ENCODE data around the gene PCSK5. TPM values are rescaled to one million over a fixed set of nuclear protein-coding genes. Genes with fewer than 3 reads are reported as not detected.

The PCSK5 gene
- polyA plus RNA-seq, 1 donor from 2014 or later = 1.7 TPM

DNA sequence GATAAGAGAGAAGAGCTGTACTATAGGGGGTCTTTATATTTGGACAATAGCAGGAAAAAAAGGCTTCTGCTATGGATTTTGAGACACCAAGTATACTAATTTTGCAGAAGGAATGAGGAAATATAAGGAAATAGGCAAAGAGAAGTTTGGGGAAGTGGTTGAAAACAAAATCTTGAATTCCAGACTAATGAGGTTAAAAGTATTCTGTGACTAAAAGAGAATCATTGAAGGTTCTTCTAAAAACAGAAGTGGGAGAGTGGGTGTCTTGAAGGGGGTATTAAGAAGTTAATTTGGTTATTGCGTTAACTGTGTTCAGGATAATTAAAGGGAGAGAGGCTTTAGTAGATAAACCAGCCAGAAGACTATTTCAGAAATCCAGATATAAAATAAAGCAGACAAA is 355.0 kb downstream of the PCSK5 start:
- Histone ChIP-seq H3K79me2 (replicated peaks; ENCODE audit: insufficient read depth, low read length) (no peaks in the 10 kb centered on the region), H3K4me2 (ENCODE audit: low read length) (no peak overlapping the region), H3K9me3 (ENCODE audit: low read length) (no peaks in the 10 kb centered on the region), H3K27ac (ENCODE audit: low read length) (no peak overlapping the region), H3K4me3 (ENCODE audit: low read length) (no peak overlapping the region), H3K36me3 (ENCODE audit: insufficient read depth, low read length) (no peaks in the 10 kb centered on the region), H3K9me2 (ENCODE audit: insufficient read depth, low read length) (no peaks in the 10 kb centered on the region), H3K9ac (ENCODE audit: low read length) (no peak overlapping the region), H4K20me1 (ENCODE audit: insufficient read depth) (no peaks in the 10 kb centered on the region), H3F3A (ENCODE audit: insufficient read depth, low read length, poor library complexity, severe bottlenecking) (no peaks in the 10 kb centered on the region), H2AFZ (ENCODE audit: low read depth, low read length) (no peak overlapping the region), H3K27me3 (ENCODE audit: insufficient read depth, low read depth, low read length) (no peaks in the 10 kb centered on the region)
- no peak for TF ChIP-seq EZH2 (IDR thresholded peaks at IDR 0.05; ENCODE audit: borderline replicate concordance, insufficient read depth, low read length, poor library complexity, severe bottlenecking)
- no peak for TF ChIP-seq POLR2AphosphoS5 (IDR thresholded peaks at IDR 0.05)
- no peak for TF ChIP-seq MXI1 (conservative IDR thresholded peaks at IDR 0.05; ENCODE audit: poor library complexity, severe bottlenecking)
- TF ChIP-seq SMC3 (conservative IDR thresholded peaks at IDR 0.05; ENCODE audit: poor library complexity) = no peak
- TF ChIP-seq, protein P1, sequence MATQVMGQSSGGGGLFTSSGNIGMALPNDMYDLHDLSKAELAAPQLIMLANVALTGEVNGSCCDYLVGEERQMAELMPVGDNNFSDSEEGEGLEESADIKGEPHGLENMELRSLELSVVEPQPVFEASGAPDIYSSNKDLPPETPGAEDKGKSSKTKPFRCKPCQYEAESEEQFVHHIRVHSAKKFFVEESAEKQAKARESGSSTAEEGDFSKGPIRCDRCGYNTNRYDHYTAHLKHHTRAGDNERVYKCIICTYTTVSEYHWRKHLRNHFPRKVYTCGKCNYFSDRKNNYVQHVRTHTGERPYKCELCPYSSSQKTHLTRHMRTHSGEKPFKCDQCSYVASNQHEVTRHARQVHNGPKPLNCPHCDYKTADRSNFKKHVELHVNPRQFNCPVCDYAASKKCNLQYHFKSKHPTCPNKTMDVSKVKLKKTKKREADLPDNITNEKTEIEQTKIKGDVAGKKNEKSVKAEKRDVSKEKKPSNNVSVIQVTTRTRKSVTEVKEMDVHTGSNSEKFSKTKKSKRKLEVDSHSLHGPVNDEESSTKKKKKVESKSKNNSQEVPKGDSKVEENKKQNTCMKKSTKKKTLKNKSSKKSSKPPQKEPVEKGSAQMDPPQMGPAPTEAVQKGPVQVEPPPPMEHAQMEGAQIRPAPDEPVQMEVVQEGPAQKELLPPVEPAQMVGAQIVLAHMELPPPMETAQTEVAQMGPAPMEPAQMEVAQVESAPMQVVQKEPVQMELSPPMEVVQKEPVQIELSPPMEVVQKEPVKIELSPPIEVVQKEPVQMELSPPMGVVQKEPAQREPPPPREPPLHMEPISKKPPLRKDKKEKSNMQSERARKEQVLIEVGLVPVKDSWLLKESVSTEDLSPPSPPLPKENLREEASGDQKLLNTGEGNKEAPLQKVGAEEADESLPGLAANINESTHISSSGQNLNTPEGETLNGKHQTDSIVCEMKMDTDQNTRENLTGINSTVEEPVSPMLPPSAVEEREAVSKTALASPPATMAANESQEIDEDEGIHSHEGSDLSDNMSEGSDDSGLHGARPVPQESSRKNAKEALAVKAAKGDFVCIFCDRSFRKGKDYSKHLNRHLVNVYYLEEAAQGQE (IDR thresholded peaks at IDR 0.05; ENCODE audit: borderline replicate concordance) = no peak
- no peak for TF ChIP-seq TAF1 (IDR thresholded peaks at IDR 0.05; ENCODE audit: low read depth)
- no peak for TF ChIP-seq EP300 (conservative IDR thresholded peaks at IDR 0.05; ENCODE audit: poor library complexity, severe bottlenecking)
- no peak for TF ChIP-seq RAD21 (conservative IDR thresholded peaks at IDR 0.05)
- TF ChIP-seq, protein P2, sequence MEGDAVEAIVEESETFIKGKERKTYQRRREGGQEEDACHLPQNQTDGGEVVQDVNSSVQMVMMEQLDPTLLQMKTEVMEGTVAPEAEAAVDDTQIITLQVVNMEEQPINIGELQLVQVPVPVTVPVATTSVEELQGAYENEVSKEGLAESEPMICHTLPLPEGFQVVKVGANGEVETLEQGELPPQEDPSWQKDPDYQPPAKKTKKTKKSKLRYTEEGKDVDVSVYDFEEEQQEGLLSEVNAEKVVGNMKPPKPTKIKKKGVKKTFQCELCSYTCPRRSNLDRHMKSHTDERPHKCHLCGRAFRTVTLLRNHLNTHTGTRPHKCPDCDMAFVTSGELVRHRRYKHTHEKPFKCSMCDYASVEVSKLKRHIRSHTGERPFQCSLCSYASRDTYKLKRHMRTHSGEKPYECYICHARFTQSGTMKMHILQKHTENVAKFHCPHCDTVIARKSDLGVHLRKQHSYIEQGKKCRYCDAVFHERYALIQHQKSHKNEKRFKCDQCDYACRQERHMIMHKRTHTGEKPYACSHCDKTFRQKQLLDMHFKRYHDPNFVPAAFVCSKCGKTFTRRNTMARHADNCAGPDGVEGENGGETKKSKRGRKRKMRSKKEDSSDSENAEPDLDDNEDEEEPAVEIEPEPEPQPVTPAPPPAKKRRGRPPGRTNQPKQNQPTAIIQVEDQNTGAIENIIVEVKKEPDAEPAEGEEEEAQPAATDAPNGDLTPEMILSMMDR (IDR thresholded peaks at IDR 0.05; ENCODE audit: poor library complexity, severe bottlenecking) = no peak

DNA sequence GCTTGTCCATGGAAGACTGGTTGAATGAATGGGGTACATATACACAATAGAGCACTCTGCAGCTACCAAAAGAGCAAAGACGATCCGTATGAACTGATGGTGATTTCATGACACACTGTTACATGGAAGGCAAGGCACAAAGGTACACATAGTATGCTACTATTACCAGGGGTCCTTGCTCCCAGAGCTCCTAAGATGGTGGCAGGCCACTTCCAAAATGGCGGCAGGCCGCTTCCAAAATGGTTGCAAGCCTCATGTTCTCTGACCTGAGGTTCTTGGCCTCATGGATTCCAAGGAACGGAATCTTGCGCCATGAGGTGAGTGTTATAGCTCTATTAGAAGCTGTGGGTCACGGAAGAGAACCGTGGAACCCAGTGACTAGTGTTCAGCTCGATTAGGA is 356.2 kb downstream of the PCSK5 start:
- no peak for TF ChIP-seq TAF1 (IDR thresholded peaks at IDR 0.05; ENCODE audit: low read depth)
- no peak for TF ChIP-seq EP300 (conservative IDR thresholded peaks at IDR 0.05; ENCODE audit: poor library complexity, severe bottlenecking)
- Histone ChIP-seq H4K20me1 (ENCODE audit: insufficient read depth) (no peaks in the 10 kb centered on the region), H3K9ac (ENCODE audit: low read length) (no peak overlapping the region), H3K9me3 (ENCODE audit: low read length) (no peaks in the 10 kb centered on the region), H3K9me2 (ENCODE audit: insufficient read depth, low read length) (no peaks in the 10 kb centered on the region), H3F3A (ENCODE audit: insufficient read depth, low read length, poor library complexity, severe bottlenecking) (no peaks in the 10 kb centered on the region), H3K4me2 (ENCODE audit: low read length) (no peak overlapping the region), H3K36me3 (ENCODE audit: insufficient read depth, low read length) (no peaks in the 10 kb centered on the region), H3K79me2 (replicated peaks; ENCODE audit: insufficient read depth, low read length) (no peaks in the 10 kb centered on the region), H2AFZ (ENCODE audit: low read depth, low read length) (no peak overlapping the region), H3K4me3 (ENCODE audit: low read length) (no peak overlapping the region), H3K27me3 (ENCODE audit: insufficient read depth, low read depth, low read length) (no peaks in the 10 kb centered on the region), H3K27ac (ENCODE audit: low read length) (no peak overlapping the region)

DNA sequence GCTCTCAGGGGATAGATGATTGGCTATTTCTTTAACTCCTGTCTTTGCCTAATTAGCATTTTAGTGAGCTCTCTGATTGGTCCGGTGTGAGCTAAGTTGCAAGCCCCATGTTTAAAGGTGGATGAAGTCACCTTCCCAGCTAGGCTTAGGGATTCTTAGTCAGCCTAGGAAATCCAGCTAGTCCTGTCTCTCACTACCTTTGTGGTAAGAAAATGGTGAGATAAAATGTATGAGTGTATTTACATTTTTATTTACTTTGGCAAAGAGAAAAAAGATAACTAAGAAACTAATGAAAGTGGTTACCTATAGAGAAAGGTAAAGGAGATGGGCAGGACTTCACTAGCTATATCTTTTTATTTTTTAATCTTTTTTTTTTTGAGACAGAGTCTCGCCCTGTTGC is 357.0 kb downstream of the PCSK5 start:
- no peaks in the 10 kb centered on the region for H3K27me3 ChIP-seq (ENCODE audit: insufficient read depth, low read depth, low read length)
- H3K27ac ChIP-seq (ENCODE audit: low read length) = no peak overlapping the region
- TF ChIP-seq, protein P1 (IDR thresholded peaks at IDR 0.05; ENCODE audit: borderline replicate concordance) = no peak
- TF ChIP-seq MXI1 (conservative IDR thresholded peaks at IDR 0.05; ENCODE audit: poor library complexity, severe bottlenecking) (no peak), TAF1 (IDR thresholded peaks at IDR 0.05; ENCODE audit: low read depth) (no peak)
- no peak overlapping the region for H3K9ac ChIP-seq (ENCODE audit: low read length)
- no peaks in the 10 kb centered on the region for H3K9me2 ChIP-seq (ENCODE audit: insufficient read depth, low read length)
- H3K9me3 ChIP-seq (ENCODE audit: low read length) = no peaks in the 10 kb centered on the region
- H3K36me3 ChIP-seq (ENCODE audit: insufficient read depth, low read length) = no peaks in the 10 kb centered on the region
- H3F3A ChIP-seq (ENCODE audit: insufficient read depth, low read length, poor library complexity, severe bottlenecking) = no peaks in the 10 kb centered on the region
- no peaks in the 10 kb centered on the region for H4K20me1 ChIP-seq (ENCODE audit: insufficient read depth)
- no peak overlapping the region for H3K4me2 ChIP-seq (ENCODE audit: low read length)
- H2AFZ ChIP-seq (ENCODE audit: low read depth, low read length) = no peak overlapping the region
- no peak overlapping the region for H3K4me3 ChIP-seq (ENCODE audit: low read length)
- no peaks in the 10 kb centered on the region for H3K79me2 ChIP-seq (replicated peaks; ENCODE audit: insufficient read depth, low read length)

Data from neural cell (in vitro differentiated cells).